GM21619 (cell line): Measurements from ENCODE around the gene MAGOH.
"Not testable (repeated sequence)": the region's sequence is repeated elsewhere in the genome, so short reads cannot be mapped to it uniquely, and the experiment has no call there.

Experiments used
- ATAC-seq: cut with Tn5 transposase; IDR thresholded peaks from one replicate; pipeline ENCODE4 v1.9.1; 2021; ENCODE audit not compliant: unreplicated experiment

MAGOH gene

DNA sequence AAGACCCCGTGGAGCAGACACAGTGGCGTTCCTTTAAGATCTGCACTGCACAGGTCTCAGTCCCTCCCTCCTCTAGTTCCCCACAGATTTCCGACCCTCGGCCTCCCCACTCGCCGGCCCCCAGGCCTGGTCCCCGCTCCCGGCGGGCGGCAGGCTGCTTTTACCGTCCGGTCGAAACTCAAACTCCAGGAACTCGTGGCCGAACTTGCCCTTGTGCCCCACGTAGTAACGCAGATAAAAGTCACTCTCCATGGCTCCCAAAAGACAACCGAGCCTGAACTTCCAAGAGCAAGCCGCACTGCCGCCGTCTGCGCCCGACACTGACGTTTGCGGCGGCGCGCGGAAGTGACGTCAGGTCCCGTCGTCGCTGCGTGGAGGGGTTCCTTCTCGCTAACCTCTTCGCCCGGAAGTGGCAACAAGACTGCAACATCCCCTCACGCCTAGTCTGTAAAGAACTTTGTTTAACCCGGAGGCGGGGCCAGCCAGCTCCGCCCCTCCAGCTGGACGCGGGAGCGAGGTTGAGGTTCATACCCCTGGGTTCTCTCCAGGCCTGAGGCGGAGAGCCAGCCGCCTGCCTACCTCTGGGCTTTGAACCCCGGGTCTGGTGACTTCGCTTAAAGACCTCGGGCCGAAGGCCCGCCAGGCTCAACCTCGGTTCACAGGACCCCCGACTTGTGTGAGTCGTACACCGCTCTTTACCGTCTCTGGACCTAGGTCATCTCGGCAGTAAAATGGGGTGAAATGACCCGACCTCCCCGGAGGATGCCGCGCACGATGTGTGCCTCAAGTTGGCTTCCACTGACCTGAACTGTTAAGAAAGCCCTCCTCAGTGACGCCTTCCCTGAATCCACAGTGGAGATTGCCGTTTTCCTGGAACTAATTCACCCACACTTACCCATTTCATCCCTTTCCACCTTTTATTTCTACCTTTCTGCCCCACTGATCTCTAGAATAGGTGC is at the start of gene MAGOH:
Gene MAGOH (minus strand): TSS at position 322 of the 959 bp plus-strand sequence. CDS start 70 bp downstream, at position 252.
- ATAC-seq: peak; percentile 98

- ATAC-seq: no peak
These were observed 48.6 kb upstream of the MAGOH start for GRCh38 chr1:53286955-53287354.

GRCh38 chr1:53285969-53286760 is 47.8 kb upstream of the MAGOH start:
- no peak for ATAC-seq

DNA sequence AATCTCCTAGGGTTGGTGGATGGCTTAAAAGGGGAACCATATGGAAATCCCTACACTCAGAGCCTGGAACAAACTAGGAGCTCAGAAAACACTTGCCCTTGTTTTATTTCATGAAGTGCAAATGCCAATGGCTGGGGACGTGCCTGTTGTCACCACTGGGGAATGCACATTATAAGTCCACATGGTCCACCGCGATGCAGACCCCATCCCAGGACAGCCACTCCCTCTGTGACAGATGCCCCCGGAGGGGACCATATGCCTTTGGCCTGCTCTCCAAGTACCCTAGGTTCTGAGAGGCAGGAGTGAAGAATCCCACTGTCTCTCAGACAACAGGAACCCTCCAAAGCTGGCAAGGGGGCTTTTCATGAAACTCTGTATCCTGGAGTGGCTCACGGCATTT is 47.2 kb upstream of the MAGOH start:
- no peak for ATAC-seq

GRCh38 chr1:53284224-53285020 is 46.1 kb upstream of the MAGOH start:
- no peak for ATAC-seq

DNA sequence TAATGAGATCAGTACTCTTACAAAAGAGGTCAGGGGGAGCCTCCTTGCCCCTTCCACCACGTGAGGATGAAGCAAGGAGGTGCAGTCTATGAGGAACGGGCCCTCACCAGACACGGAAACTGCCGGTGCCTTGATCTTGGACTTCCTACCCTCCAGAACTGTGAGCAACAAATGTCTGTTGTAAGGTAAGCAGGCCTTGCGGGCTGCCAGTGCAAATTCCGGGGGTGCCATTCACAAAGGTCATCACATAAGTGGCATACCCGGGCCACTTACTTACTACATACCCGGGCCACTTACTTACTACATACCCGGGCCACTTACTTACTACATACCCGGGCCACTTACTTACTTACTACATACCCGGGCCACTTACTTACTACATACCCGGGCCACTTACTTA is 44.8 kb upstream of the MAGOH start:
- not testable (repeated sequence) for ATAC-seq

- no peak for ATAC-seq
These were observed 42.8 kb upstream of the MAGOH start for GRCh38 chr1:53281133-53281532.

- no peak for ATAC-seq
These were observed 42.2 kb upstream of the MAGOH start for GRCh38 chr1:53280496-53280895.

DNA sequence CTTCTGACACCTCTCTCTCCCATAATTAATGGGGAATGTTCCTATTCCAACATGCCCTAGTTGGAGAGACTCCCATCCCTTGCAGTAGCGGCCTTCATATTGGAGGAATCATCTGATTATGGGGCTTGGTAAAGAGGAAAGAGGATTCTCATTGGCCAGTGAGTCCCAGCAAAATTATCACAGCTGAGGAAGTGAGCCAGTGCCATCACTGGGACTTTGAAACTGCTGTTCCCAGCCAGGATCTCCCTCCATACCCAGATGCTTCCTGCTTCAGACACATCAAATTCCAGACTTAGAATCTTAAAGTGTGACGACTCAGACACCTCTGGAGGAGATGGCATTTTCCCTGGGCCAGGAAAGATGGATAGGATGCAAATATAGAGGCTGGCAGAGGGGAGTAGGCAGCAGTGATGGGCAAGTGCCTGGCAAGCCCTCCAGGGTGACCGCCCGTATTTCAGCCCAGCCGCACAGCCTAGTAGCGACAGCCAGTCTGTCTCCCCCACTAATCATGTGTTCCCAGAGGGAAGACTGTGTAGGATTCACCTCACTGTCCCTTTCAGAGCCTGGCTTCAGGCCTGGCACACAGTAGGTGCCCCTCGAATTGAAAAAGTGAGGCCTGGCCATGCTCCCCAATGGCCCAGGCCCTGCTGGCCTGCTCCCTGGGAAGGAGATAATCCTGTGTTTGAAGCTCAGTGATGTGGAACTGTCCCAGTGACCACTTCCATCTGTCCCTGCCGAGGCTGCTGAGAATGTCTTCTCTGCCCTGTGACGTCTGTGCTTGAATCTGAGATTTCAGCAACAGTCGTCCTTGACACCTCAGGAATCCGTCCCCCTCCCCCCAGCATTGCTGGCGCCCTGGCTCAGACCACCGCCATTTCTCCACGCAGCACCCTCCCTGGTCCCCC is 41.2 kb upstream of the MAGOH start:
- ATAC-seq: no peak

- no peak for ATAC-seq
These were observed 40.0 kb upstream of the MAGOH start for GRCh38 chr1:53278298-53278725.

GRCh38 chr1:53277326-53277725 is 39.0 kb upstream of the MAGOH start:
- no peak for ATAC-seq

GRCh38 chr1:53276902-53277281 is 38.6 kb upstream of the MAGOH start:
- no peak for ATAC-seq

DNA sequence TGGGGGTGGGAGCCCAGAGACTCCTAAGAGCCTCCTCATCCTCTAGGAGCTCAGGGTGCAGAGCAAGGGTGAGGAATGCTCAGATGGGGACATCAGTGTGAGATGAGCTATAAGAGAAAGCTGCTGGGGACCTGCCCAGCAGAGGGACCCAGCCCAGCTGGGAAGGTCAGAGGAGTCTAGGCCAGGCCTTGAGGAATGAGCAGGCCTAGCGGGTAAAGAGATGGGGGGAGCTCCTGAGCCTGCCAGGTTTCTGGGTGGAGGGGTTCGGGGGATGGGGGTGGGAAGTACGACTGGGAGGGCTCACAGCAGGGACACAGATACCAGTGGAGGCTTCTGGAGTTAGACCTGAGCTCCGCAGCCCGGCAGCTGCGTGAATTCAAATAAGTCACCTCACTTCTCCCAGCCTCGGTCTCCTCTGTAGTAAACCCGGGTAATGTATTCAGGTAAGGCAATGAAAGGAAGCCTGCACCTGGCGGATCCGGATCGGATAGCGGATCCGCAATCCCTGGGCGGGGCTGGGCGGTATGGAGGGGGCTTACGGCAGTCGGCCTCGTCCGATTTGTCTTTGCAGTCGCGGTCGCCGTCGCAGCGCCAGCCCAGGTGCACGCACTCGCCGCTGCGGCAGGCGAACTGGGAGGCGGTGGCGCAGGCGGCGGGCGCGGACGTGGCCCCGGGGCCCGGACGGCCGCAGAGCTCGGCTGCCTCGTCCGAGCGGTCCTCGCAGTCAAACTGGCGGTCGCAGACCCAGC is 38.0 kb upstream of the MAGOH start:
- no peak for ATAC-seq

DNA sequence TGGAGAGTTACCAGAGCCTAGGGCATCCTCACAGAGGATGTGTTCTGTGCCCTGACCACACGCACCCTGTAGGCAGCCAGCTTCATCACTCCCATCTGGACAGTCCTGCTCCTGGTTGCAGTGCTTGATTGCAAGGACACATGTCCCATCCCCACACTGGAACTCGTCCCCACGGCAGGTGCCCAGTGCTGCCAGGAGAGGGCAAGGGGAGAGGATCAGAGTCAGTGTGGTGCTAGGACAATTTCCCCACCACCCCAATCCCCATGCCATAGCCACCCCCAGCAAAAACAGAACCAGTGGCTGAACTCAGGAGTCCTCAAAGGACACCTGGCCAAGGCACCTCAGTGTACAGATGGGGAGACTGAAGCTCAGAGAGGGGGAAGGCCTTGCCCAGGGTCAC is 37.2 kb upstream of the MAGOH start:
- no peak for ATAC-seq

- no peak for ATAC-seq
These were observed 36.3 kb upstream of the MAGOH start for GRCh38 chr1:53274541-53275185.

GRCh38 chr1:53274026-53274425 is 35.7 kb upstream of the MAGOH start:
- ATAC-seq: no peak

DNA sequence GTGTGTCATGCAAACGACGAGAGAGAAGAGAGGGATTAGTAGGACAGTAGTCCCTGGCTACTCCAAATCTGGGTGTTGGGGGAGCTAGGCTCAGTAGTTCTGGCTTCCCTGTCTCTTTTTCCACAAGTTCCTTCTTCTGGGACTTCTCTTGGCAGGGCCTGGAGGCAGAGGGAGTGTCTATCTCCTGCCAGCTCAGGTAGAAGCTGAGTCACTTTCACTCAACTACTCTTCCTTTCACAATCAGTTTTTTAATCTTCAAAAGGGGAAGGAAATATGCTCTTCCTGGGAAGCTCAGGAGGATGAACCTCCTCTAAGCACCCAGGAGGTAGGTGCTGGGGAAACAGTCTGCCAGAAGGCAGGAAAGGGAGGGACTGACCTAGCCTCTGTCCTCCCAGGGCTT is 35.2 kb upstream of the MAGOH start:
- no peak for ATAC-seq

DNA sequence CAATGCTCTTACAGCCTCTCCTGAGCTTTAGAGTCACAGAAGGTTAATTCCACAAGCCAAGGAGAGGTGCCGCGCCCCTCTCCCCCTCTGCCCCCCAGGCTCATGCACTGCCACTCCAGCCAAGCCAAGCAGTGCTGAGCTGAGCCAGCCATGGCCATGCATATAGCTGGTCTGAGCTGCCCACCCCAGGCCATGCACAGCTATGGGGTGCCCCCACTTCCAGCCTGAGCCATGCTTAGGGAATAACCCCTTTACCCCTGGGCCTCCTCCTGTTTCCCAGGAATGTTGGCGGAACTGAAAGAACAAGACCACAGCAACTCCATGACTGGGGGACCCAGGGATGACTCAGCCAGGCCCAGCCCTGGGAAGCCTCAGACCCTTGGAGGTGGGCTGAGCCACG is 34.0 kb upstream of the MAGOH start:
- no peak for ATAC-seq
